GM21576 (cell line): ENCODE results near the gene SEMA4B.
"Not testable (repeated sequence)": the region's sequence is repeated elsewhere in the genome, so short reads cannot be mapped to it uniquely, and the experiment has no call there.

ENCODE experiments used
- ATAC-seq: cut with Tn5 transposase; IDR thresholded peaks from one replicate; pipeline ENCODE4 v1.9.1; 2021; ENCODE audit warnings: mild to moderate bottlenecking, moderate library complexity; ENCODE audit not compliant: unreplicated experiment

Gene SEMA4B, protein sequence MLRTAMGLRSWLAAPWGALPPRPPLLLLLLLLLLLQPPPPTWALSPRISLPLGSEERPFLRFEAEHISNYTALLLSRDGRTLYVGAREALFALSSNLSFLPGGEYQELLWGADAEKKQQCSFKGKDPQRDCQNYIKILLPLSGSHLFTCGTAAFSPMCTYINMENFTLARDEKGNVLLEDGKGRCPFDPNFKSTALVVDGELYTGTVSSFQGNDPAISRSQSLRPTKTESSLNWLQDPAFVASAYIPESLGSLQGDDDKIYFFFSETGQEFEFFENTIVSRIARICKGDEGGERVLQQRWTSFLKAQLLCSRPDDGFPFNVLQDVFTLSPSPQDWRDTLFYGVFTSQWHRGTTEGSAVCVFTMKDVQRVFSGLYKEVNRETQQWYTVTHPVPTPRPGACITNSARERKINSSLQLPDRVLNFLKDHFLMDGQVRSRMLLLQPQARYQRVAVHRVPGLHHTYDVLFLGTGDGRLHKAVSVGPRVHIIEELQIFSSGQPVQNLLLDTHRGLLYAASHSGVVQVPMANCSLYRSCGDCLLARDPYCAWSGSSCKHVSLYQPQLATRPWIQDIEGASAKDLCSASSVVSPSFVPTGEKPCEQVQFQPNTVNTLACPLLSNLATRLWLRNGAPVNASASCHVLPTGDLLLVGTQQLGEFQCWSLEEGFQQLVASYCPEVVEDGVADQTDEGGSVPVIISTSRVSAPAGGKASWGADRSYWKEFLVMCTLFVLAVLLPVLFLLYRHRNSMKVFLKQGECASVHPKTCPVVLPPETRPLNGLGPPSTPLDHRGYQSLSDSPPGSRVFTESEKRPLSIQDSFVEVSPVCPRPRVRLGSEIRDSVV

DNA sequence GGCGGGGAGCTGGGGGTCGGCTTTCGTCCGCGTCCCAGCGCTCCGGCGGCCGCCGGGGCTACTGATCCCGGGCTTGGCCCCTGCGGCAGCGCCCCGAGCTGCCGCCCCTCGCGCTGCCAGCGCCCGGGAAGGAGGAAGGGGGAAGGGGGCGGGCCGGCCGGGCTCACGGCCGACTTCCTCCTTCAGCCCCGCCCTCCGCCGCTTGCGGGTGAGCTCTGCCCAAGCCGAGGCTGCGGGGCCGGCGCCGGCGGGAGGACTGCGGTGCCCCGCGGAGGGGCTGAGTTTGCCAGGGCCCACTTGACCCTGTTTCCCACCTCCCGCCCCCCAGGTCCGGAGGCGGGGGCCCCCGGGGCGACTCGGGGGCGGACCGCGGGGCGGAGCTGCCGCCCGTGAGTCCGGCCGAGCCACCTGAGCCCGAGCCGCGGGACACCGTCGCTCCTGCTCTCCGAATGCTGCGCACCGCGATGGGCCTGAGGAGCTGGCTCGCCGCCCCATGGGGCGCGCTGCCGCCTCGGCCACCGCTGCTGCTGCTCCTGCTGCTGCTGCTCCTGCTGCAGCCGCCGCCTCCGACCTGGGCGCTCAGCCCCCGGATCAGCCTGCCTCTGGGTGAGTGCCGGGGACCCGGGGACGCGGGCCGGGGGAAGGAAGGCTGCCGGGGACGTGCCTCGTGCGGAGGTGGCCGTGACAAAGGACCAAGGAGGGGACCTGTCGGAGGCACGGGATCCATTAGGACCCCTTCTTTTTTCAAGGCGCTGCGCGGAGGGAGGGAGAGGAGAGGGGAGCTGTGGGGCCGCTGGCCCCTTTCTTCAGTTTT, at the start of gene SEMA4B:
Gene SEMA4B (plus strand): TSS at position 201 of the 814 bp plus-strand sequence. CDS start 249 bp downstream, at position 450.
- peak; percentile 77 for ATAC-seq

DNA sequence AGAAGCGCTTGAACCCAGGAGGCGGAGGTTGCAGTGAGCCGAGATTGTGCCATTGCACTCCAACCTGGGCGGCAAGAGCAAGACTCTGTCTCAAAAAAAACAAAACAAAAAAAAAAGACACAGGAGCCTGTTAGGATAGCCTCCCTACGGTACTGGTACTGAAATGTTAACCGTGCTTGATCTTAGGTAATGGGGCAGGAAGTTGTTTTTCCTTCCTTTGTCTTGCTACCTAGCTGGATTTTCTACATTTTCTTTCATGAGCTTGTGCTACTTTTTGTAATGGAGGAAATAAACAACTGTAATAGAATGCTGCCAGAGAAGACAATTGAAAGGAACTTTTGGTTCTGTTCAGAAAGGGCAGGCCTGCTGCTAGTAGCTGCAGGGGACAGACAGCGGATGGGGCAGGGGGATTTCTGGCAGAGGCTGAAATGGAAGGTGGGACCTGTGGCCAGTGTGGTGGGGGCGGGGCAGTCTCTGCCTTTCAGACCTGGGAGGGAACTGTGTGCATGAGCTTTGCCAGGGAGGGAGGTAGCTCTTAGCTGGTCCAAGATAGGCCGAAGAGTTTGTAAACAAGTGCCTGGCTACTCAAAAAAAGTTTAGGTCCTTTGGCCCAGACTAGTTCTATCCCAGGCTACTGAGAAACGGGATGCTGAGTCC, 49.0 kb upstream of the SEMA4B start:
- no peak for ATAC-seq

- ATAC-seq: no peak
These were observed 47.5 kb upstream of the SEMA4B start for GRCh38 chr15:90153658-90154057.

- ATAC-seq: no peak
These were observed 46.9 kb upstream of the SEMA4B start for GRCh38 chr15:90154246-90154645.

DNA sequence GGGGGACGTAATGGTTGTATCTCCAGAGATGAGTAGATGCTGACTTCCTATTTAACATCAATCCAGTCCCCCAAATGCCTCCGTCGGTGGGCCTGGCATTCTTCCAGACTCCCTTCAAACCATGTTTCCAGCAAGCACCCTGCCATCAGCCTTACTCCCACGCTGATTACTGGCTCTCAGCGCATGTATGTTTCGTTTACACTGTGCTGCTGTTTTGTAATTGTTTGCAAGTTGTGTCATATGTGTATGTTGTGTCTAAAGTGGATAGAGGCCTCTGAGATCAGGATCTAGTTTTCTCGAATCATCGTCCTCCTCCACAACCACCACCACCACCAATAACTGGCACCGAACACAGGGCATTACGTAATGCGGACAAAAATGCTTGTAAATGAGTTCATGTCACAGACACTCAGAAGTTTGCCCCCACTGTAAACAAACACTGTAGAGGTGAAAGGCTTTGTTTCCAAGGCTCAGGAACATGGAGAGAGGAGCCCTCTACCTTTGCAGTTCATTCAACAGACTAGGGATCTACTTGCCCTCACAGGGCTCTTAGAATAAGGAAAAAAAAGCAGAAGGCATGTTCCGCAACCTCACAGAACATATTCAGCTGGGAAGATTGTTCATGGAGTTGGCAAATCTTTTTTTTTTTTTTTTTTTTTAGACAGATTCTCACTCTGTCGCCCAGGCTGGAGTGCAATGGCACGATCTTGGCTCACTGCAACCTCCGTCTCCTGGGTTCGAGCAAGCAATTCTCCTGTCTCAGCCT, 46.1 kb upstream of the SEMA4B start:
- no peak for ATAC-seq

DNA sequence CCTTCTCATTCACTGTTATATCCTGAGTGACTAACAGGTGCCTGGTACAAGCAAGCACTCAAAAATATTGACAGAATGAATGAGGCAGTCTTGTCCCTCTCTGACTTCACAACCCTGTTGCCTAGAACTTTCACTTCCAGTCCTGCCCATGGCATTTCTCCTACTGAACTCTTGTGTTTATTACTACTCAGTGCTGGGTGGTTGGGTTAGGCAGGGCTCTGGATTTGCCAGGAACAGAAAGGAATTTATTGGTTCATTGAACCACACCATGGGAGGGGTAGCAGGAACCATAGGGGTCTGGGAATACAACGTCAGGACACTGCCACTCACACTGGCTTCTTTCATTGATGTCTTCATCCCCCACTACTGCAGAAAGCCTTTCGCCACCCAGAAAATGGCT, 41.9 kb upstream of the SEMA4B start:
- no peak for ATAC-seq

GRCh38 chr15:90160781-90161727, 40.1 kb upstream of the SEMA4B start:
- ATAC-seq: no peak

DNA sequence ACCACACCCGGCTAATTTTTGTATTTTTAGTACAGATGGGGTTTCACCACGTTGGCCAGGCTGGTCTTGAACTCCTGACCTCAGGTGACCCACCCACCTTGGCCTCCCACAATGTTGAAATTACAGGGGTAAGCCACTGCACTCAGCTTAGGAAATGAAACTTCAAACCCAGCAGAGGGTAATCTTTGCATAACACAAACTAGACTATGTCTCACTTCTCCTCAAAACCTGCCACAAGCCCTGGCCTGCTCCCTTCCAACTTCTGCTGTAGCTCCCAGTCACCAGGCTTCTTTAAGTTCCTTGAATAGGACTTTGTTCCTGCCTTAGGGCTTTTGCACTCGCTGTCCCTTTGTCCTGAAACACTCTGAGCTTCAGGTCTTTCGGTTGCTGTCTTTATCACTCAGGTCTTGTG, 39.2 kb upstream of the SEMA4B start:
- peak; percentile 71 for ATAC-seq

GRCh38 chr15:90162956-90163355, 38.2 kb upstream of the SEMA4B start:
- ATAC-seq: no peak

DNA sequence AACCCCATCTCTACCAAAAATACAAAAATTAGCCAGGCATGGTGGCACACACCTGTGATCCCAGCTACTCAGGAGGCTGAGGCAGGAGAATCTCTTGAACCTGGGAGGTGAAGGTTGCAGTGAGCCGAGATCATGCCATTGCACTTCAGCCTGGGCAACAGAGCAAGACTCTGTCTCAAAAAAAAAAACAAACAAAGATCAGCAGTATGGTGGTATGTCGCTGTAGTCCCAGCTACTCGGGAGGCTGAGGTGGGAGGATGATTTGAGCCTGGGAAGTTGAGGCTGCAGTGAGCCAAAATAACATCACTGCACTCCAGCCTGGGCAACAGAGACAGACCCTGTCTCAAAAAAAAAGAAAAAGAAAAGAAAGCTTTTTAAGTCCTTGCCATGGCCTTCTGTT, 36.9 kb upstream of the SEMA4B start:
- ATAC-seq: not testable (repeated sequence)

- ATAC-seq: no peak
These were observed 36.0 kb upstream of the SEMA4B start for GRCh38 chr15:90165157-90165556.

- ATAC-seq: peak; percentile 62
These were observed 35.3 kb upstream of the SEMA4B start for GRCh38 chr15:90165659-90166489.

- no peak for ATAC-seq
These were observed 34.0 kb upstream of the SEMA4B start for GRCh38 chr15:90167121-90167520.

DNA sequence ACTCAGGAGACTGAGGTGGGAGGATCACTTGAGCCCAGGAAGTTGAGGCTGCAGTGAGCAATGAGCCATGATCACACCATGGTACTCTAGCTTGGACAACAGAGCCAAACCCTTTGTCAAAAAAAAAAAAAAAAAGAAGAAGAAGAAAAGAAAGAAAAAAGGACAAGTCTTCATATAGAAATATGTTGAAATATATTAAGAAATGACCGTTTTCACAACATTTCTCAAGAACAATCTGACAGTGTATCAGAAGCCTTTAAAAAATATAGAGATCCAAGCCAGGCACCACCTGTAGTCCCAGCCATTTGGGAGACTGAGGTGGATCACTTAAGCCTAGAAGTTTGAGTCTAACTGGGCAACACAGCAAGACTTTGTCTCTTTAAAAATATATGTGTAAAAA, 29.5 kb upstream of the SEMA4B start:
- no peak for ATAC-seq

- ATAC-seq: no peak
These were observed 27.8 kb upstream of the SEMA4B start for GRCh38 chr15:90173372-90173771.

DNA sequence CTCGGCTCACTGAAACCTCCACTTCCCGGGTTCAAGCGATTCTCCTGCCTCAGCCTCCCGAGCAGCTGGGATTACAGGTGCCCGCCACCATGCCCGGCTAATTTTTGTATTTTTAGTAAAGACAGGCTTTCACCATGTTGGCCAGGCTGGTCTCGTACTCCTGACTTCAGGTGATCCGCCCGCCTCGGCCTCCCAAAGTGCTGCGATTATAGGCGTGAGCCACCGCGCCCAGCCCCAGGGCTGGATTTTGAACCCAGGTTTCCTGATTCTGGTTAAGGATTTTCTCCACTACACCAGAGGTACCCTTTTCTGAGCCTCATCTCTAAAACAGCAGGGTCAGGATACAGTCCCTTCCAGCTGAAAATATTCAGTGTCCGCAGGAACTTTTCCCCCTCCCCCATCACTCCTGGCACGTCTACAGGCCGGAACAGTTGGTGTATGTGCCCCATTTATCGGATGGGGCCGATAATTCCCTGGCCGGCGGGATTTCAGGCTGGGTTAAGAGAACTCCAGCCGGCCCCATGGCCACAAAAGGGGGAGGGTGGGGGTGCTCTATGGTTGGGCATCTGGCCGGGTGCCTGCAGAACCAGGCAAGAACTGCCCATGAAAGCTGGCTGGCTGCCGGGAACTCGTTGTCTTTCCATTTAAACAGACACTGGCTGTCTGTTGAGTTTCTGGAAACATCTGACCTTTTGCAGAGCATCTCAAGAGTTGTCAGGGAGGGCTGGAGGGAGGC, 26.8 kb upstream of the SEMA4B start:
- no peak for ATAC-seq

DNA sequence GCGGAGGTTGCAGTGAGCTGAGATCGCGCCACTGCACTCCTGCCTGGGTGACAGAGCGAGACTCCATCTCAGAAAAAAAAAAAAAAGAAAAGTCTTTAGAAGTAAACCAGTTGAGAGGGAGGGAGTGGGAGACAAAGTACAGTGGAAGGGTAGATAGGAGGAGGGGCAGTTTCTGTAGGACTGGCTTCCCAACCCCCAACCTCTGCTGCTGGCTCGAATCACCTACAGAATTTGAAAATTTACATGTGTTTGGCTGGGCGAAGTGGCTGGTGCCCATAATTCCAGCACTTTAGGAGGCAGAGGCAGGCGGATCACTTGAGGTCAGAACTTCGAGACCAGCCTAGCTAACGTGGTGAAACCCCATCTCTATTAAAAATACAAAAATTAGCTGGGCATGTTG, 24.1 kb upstream of the SEMA4B start:
- no peak for ATAC-seq
